ENCODE data around the gene MGAT3.
A peak's percentile ranks its signal among the peaks of the same experiment; 100 is the strongest.

Gene MGAT3

DNA sequence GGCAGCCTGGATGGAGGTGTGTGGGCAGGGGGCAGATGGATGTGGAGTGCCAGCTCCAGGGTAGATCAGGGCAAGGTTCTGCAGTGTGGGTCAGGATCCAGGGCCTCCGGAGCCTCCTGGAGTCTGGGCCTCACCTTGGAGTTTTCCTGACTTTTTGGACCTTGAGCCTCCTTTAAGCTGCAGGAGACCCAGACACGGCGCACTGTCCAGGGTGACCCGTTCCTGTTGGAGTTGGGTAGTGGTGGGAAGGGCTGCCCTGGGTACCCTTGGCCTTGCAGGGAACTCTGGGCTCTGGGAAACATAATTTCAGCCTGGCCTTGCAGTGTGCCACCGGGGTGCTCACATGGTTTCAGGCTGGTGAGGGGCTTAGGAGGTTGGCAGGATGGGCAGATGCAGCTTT lies 17.0 kb downstream of the MGAT3 start:
- DNase-seq, result no peak

DNA sequence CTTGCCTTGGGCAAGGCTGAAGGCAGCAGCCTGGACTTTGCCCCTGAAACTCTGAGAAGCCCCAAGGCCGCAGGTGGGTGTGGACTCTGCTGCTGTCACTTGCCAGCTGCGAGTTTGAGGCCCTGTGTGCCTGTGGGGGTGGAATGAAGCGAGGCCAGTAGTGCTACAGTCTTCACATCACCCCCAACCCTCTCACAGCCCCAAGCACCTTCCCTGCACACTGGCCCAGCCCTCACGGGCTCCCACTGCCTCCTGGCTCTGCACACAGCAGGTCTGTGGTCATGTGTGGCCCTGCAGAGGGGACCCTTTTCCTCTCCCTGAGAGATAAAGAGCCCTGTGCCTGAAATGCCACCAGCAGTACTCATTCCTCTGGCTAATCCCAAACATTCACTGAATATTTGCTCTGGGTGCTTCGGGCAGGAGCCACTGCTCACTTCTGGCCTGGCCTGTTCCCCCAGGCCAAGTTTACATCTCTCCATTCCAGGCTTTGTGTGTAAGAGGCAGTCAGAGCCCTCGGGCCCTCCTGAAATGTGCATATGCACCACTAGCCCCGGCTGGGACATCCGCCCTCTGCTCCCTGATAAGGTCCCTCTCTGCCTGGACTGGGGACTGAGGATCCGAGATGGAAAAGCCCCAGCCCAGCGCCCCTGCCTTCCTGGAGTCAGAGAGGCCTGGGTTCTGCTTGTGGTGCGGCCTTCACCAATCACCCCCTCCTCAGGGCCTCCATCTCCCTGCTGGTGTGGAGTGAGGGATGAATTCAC lies 17.7 kb downstream of the MGAT3 start:
- DNase-seq, result no peak

DNA sequence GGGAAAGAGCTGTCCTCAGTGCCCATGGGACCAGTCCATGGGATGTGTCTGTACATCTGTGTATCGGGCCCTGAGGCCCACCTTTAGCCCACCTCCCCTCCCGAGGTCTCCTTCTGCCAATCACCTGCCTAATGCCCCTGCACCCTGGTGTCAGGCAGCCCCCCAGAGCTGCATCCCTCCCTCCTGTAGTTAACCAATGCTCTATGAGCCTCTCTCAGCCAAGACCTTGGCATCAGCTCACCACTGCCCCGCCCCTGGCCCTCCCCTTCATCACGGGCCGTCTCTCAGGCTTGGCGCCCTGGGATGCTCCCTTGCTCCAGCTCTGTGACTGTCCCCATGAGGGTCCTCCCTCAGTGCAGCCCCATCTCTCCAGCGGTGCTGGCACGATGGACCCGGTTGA lies 18.5 kb downstream of the MGAT3 start:
- DNase-seq, result no peak

DNA sequence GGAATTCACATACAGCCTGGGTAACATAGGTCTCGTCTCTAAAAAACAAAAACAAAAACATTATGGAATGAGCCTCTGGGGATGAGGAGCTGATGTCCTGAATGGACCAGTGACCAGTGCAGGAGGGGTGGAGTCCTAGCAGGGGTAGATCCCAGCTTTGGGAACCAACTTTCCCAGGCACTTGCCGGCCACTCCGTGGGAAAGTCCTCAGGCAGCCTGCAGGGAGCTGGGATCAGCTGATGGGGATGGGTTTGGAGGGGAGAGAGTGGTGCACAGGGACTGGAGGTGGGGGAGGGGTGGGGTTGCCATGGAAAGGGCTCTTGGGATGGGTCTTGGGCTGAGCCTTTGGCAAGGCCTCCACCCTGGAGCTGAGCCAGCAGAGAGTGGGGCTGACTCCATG lies 19.1 kb downstream of the MGAT3 start:
- no peak for DNase-seq

DNA sequence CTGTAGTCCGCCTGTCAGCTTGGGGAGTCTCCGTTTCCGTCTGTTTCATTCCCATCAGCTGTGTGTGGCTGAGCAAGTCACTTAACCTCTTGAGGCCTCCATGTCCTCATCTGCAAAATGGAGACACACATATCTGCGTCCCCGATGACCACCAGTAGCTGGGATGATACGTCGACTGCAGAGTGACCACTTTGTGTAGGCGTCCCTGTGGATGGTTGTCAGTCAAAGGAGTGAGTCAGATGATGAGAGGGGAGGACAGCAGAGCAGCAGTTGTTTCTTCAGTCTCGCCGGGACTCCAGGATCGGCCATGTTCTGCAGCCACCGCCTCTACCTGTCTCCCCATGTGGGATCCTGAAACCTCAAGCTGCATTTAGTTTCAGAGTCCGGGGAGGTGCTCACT lies 19.9 kb downstream of the MGAT3 start:
- DNase-seq, result no peak

DNA sequence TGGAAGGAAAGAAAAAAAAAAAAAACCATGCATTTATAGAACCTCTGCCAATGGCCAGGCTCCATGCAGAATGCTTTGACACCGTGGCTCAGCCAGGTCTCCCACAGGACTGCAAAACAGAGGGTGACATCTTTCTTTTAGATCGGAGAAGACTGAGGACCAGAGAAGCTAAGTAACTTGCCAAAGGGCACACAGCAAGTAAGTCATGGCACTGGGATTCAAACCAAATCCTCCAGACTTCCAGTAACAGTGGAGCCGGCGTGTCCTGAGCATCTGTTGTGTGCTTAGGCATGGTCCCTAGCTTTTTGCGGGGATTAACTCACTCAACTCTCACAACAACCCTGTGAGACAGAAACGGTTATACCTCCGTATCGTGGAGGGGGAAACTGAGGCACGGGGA lies 20.7 kb downstream of the MGAT3 start:
- DNase-seq, result no peak

DNA sequence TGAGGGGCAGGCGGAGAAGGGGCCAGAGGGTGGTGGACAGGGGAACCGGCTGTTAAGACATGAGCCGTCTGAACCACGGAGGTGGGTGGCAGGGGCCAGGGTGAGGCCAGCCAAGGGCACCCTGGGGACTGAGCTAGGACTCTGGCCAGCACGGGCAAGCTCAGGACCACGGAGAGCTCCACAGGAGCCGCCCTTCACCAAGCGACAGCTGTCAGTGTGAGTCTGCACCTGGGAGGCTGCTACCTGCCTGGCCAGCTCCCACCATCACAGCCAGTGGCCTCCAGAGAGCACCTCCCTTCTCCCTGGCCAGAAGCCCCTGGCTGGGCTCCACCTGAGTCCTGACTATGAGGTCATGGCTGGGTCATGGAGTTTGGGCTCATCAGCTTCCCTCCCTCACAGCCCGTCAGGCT lies 21.6 kb downstream of the MGAT3 start:
- DNase-seq, result no peak

DNA sequence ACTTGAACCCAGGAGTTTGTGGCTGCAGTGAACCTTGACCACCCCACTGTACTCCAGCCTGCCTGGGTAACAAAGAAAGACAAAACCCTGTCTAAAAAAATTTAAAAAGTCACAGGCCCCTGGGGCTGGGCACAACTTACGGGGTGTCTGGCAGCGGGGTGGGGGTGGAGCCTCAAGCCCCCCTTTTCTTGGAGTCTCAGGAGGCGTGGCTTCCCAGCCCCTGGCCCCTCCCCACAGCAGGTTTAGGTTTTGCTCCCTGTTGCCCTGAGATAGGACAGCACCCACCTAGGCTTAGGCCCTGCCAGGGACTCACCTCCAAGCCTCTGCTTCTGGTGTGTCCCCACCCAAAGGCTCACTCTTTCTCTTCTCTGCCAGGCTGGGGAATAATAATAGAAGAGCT lies 22.4 kb downstream of the MGAT3 start:
- no peak for DNase-seq

DNA sequence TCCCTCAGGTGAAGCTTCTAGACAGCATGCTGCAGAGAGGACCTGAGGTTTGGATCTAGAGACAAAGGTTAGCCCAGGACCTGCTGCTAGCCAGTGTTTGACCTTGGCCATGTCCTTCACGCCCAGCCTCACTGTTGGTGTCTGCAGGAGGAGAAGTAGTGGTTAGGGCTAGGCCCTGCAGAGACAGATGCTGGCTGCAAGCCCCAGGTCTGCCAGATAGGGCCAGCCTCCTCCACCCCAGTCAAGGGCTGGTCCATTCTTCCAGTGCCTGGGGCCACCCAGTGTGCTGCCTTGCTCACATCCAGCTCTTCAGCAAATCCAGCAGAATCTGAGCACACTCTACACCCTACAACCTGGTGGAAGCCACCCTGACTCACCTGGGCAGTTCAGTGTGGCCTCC lies 23.7 kb downstream of the MGAT3 start:
- DNase-seq, result no peak

DNA sequence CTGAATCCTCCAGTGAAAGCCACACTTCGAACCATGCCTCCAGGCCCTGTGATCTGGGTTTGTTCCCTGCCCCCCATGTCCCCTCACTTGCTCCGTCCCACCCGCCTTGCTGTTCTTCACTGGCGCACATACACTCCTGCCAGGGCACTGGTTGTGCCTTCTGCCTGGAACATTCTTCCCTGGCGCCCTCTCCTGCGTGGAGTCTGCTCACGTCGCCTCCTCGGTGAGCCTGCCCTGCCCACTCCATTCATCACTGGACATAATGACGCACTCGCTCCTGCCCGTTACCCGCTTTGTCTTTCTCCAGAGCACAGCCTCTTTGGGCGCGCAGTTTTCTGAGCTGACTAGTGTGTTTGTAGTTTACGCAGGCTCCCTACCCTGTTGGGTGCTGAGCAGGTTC lies 24.2 kb downstream of the MGAT3 start:
- no peak for DNase-seq

DNA sequence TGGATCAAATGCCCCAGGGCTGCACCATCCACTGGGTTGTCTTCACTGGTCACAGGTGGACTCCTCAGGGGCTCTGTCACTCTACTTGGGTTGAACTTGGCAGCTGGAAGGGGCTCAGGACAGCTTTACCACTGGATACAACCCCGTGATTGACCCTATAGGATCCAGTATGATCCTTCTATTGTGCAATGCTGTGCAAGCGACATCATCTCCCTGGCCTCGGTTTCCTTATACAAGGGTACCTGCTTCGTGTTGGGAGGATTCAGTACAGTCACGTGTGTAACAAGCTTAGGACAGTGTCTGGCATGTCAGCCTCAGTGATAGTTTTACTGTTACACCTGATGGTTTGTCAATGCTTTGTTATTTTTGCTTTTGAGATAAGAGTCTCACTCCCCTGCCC lies 24.8 kb downstream of the MGAT3 start:
- DNase-seq, result no peak

DNA sequence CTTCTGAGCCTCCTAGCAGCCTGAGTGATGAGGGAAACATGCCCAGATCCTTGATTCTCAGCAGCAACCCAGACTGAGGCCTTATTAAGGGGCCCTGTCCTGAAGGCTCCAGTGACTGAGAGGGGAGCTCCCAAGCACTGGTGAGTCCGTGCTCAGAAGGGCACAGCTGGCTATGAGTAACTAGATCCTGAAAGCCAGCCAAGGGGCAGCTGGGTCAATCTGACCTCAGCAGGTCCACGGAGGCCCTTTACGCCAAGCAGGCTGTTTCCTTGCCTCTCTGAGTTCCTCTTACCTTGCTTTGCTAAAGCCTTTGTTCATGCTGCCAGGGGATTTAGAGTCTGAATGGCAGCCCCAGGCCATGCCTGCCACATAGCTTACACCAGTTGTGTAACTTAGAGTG lies 26.0 kb downstream of the MGAT3 start:
- DNase-seq, result no peak

DNA sequence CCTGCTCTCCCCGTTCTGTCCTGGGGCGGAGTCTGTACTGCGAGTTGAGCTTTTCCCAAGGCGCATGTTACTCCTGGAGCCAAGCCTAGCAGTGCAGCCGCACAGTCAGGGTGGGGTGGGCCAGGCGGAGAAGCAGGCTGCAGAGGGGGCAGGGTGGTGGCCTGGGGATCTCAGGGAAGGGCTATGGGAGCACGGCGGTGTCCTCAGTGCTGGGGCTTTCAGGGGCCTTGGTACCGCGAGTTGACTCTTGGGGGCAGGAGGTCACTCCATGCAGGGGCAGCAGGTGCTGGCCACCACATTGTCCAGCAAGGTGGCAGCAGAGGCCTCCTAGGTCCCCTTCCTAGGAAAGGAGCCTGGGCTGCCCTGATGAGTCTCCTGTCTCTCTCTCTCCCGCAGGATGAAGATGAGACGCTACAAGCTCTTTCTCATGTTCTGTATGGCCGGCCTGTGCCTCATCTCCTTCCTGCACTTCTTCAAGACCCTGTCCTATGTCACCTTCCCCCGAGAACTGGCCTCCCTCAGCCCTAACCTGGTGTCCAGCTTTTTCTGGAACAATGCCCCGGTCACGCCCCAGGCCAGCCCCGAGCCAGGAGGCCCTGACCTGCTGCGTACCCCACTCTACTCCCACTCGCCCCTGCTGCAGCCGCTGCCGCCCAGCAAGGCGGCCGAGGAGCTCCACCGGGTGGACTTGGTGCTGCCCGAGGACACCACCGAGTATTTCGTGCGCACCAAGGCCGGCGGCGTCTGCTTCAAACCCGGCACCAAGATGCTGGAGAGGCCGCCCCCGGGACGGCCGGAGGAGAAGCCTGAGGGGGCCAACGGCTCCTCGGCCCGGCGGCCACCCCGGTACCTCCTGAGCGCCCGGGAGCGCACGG lies 30.4 kb downstream of the MGAT3 start:
- no peak for DNase-seq

DNA sequence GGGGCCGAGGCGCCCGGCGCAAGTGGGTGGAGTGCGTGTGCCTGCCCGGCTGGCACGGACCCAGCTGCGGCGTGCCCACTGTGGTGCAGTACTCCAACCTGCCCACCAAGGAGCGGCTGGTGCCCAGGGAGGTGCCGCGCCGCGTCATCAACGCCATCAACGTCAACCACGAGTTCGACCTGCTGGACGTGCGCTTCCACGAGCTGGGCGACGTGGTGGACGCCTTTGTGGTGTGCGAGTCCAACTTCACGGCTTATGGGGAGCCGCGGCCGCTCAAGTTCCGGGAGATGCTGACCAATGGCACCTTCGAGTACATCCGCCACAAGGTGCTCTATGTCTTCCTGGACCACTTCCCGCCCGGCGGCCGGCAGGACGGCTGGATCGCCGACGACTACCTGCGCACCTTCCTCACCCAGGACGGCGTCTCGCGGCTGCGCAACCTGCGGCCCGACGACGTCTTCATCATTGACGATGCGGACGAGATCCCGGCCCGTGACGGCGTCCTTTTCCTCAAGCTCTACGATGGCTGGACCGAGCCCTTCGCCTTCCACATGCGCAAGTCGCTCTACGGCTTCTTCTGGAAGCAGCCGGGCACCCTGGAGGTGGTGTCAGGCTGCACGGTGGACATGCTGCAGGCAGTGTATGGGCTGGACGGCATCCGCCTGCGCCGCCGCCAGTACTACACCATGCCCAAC lies 31.2 kb downstream of the MGAT3 start:
- DNase-seq, result no peak

DNA sequence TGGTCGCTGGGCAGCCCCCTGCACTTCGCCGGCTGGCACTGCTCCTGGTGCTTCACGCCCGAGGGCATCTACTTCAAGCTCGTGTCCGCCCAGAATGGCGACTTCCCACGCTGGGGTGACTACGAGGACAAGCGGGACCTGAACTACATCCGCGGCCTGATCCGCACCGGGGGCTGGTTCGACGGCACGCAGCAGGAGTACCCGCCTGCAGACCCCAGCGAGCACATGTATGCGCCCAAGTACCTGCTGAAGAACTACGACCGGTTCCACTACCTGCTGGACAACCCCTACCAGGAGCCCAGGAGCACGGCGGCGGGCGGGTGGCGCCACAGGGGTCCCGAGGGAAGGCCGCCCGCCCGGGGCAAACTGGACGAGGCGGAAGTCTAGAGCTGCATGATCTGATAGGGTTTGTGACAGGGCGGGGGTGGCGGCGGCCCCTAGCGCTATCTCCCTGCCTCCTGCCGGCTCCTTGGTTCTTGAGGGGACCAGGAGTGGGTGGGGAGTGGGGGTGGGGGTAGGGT lies 31.8 kb downstream of the MGAT3 start:
- no peak for DNase-seq

DNA sequence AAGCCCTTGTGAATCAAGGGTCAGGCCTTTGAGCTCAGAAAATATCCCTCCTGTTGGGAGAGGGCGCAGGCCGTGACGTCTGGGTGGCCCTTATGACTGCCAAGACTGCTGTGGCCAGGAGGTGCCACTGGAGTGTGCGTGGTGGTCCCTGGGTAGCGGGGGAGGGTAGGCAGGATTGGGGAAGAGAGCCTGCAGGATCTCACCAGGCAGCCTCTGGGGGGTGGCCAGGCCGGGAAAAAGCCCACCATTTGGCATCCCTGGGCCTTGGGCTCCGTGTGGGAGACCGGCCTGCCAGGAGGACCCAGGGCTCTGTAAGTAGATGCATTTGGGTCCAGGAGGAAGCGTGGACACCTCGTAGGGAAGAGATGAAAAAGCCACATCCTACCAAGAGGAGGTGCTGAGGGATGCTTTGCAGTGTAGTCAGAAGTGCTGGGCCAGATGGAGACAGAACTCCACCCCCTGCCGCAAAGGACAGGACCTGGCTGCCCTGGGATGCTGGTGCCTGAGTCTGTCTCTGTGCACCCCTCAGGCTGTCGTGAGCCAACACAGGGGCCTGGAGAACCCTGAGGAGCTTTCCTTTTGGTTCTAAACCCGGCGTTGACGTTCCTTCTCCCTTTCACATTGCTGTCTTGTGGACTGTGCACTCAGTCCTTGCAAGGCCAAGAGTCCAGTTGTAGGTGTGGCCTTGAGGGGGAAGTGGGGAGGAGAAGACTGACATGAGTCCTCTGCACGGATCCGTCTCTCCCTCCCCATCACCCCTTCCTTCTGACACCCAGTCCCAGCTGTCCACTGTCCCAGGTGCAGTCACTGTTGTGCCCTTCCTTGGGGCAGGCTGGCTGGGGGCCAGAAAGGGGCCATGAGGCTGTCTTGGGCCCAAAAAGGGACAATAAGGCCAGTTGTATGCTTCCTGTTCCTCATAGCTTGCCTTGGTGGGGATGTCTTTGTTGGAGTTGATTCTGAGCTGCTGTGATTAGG lies 32.6 kb downstream of the MGAT3 start:
- no peak for DNase-seq

DNA sequence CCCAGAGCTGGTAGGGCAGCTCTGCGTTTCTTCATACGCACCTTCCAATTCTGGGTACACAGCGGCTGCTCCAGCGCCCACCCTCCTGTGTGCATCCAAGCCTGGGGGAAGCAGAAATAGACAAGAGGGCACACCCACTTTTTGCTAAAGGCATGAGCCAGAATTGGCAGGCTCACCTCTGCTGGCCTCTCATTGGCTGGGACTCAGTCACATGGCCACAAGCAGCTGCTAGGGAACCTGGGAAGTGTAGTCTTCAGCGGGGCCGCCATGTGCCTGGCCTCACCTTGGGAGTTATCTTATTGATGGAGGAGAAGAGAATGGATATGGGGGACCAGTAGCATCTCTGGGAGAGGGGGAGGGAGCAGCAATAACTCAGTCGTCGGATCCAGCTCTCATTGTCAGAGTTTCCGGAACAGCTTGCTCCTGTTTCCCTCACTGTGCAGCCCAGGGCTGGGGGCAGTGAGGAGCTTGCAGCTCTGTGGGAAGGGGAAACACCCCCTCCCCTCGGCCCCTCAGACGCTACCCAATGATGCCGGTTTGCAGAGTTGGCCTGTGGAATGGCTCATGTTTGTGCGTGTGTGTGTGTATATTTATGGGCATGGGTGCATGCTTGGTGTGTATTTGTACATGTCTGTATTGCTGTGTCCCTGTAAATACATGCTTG lies 33.5 kb downstream of the MGAT3 start:
- DNase-seq, result peak; percentile 79

DNA sequence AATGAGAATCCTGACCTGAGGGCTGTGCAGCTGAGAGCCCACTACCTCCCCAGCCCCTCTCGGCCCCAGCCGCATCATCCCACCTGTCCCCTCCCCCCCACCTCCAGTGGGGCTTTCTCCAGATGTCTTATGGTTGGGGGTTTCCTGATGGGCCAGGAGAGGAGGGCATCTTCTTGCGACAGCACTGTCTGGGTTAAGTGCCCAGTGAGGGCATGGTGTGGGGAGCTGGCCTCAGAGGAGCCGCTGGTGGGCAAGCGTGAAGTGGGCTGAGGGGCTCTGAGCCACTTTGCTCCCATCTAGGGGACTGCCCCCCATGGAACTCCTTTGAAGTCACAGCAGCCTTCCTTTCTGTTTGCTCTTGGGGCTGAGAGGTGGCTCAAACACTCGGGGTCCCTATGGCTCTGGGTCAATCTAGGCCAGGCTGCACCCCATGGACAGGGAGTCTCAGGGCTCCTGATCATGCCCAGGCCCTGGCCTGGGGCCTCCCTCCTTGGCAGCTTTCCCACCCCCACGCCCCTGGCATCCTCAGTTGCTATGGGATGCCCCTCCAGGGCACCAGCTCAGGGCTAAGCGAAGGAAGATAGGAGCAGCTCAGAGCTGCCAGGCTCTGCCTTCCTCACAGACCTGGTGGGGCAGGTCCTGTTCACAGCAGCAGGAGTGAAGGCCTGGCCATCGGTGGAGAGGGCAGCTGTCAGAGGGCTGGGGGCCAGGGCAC lies 34.3 kb downstream of the MGAT3 start:
- DNase-seq, result no peak

DNA sequence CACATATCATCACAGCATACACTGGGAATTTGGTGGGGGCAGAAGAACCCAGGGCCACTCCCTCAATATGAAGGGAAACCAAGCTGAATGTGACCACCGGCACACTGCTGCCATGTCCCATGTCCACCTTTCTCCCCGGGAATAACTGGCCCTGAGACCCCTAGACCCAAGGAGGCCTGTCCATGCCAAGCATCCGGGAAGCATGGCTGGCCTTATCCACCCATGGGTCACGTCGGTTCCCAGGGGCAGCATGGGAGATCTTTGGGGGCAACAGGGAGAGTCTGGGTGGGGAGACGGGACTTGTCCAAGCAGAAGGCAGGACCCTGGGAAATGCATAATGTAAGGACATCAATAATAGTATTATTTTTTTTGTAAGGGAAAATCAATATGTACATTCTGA lies 34.9 kb downstream of the MGAT3 start:
- no peak for DNase-seq

DNA sequence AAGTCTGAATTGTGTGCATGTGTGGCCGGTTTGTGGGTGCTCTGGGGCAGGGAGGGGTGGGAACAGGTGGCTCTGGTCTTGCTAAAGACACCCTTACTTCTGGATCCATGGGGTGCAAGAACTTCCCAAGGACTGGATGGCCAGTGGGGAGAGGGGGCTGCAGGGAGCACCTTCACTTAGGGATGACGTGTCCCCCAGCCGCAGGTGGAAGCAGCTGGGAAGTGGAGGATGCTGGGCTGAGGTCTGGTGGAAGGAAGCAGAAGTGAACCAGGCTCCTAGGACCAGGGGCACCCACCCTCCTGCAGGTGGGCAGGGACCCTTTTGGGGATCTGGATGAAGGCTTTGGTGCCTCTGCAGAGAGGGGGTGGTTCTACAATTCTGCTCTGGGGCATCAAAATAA lies 35.4 kb downstream of the MGAT3 start:
- DNase-seq, result no peak

DNA sequence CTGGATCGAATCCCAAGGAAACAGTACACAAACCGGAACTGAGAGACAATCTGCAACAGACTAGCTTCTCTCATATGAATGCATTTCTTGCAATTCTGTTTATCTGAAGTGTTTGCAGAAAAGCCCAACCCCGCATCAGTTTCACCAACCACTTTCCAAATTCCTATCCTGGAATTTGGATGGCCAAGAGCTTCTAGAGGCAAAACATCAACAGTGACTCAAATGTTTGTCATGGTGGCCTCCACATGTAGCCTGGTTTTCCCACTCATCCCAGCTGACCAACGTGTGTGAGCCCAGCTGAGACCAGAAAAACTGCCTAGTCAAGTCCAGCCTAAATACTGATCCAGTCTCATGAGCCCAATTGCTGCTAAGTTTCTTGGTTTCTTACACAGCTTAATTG lies 36.9 kb downstream of the MGAT3 start:
- DNase-seq, result no peak

Data from left hindlimb (tissue), 1 donor.